NCI-H526 treated with DMSO at 0.1 percent for 48 hours (cell line): ENCODE measurements around the gene PTTG1IP.

Experiments
- DNase-seq: peaks from one replicate; lab custom pipeline; 2025; lab: John Stamatoyannopoulos, UW

Gene PTTG1IP

GRCh38 chr21:44800103-44800502 is 73.4 kb downstream of the PTTG1IP start:
- peak; percentile 52 for DNase-seq

- no peak for DNase-seq
Measured at GRCh38 chr21:44799646-44800045, 73.8 kb downstream of the PTTG1IP start.
